Stimulated activated CD8-positive, alpha-beta memory T cell treated with anti-CD3 and anti-CD28 coated beads, Interleukin-2, amount 100 ng/mL, for 48 hours (primary cell): ENCODE measurements around the gene CPXM2.

Experiments used
- DNase-seq, 2 donors: peaks; one replicate each; pipeline ENCODE4 v3.0.0-alpha.2; 2020; ENCODE audit warnings: low read depth in 2 of 2

CPXM2 gene

DNA sequence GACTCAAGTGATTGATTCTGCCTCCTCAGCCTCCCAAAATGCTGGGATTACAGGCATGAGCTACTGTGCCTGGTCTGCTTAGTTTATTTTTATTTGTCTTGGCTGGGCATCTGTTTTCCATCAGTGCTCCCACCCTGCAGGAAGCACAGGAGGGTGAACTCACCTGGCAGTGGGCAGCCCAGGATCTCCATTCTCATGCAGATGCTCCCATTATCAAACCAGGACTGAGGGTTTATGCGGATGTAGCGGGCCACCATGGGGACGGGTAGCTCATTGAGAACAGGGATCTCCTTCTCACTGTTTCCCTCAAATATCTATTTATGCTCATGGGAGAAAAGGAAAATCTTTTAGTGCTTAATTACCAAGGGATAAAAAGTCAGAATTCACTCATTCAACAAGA lies 93.8 kb downstream of the CPXM2 start:
- DNase-seq = no peak

DNA sequence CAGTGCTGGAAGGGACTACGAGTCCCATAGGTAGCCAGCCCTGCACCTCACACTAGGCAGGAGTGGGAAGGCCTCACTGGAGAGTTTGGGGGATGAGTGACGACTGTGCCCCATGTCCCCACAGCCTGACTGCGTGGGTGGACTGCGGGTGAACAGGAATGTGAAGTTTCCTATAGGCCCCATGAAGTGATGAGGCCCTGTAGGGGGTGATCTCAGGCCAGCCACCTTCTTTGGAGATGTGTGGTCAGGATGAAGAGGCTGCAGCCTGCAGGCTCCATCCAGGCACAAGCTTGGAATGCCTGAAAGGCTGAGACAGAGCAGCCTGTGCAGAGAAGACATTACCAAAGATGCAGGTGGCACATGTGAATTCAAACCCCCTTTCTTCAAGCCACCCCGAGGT lies 94.9 kb downstream of the CPXM2 start:
- DNase-seq = no peak

DNA sequence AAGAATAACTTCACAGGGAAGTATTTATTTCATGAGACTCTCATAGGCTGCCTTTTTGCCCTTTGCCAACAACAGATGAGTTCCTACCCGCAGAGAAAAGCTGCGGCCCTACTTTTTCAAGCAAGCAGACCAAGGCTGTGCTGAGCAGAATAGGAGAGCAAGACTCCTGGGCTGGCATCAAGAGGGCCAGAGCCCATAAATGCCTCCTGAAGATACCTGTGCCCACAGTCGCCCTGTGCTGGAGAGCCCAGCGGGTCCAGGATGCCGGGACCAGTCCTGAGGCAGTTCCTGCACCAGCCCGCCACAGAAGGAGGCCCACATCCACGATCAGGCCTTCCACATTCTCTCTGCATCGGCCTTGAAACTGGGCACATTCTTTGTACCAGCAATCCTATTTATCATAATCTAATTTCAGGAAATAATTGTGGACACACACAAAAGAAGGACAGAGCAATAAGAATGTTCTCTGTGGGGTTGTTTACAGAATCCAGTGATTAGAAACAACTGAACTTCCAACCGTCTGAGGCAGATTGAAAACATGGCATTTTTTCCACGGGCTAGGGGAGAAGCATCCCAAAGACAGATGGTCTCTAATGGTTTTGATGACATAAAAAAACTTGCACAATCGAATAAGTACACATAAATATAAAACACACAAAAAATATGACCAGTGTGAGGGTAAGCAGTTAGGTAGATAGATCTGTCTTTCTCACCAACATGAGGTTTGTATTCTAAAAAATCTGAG lies 95.6 kb downstream of the CPXM2 start:
- no peak for DNase-seq

DNA sequence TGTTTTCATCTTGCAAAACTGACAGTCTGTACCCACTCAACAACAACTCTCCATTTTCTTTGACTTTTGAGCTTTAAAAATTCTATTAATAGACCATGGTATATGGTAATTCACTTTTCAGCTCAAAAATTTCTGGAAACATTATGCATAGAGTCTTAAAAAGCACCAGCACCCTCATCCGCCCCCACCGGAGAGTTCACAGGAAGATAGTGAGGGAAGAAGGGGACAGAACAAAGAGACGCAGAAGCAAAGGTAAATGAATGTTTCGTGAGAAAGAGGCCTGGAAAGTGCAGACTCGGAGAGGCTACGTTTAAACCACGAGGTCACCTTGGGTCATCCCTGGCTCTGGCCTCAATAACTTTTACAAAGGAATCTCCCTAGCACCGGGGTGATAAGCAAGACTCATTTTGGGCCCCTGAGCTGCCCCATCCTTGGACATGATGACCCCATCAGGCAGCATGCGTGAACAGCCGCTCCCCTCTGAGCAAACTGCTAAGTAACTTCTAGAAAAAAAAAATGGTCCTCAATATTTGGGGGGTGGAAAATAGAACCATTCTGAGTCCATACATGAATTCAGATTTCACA lies 96.3 kb downstream of the CPXM2 start:
- no peak for DNase-seq

DNA sequence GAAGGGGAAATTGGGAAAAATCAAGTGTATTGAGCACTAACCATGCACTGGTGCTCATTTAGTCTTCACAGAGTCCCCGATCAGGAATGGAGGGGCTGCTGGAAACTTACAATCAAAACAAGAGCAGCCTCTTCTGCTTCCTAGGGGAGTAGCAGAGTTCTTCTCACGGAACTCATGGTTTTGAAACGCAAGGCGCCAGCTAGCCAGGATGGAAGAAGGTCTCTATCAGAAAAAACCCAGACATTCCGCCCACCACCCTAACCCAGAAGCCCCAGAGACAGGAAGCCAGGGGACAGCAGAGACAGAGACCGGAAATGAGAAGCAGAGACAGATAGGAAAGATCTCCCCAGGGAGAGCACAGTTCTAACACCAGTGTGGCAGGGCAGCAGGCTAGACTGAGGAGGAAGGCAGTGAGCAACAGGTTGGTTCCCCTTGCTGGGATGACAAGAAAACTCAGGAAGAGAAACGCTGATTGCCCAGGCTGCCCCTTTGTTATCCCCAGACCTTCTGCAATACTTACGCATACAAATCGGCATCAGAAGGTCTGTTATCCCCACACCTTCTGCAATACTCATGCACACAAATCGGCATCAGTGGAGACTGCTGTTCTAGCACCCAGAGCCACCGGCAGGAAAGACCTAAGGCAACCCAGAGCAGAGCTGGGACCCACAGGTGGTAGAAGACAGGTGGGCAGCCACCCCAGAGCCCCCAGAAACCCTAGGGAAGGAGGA lies 99.2 kb downstream of the CPXM2 start:
- no peak for DNase-seq

DNA sequence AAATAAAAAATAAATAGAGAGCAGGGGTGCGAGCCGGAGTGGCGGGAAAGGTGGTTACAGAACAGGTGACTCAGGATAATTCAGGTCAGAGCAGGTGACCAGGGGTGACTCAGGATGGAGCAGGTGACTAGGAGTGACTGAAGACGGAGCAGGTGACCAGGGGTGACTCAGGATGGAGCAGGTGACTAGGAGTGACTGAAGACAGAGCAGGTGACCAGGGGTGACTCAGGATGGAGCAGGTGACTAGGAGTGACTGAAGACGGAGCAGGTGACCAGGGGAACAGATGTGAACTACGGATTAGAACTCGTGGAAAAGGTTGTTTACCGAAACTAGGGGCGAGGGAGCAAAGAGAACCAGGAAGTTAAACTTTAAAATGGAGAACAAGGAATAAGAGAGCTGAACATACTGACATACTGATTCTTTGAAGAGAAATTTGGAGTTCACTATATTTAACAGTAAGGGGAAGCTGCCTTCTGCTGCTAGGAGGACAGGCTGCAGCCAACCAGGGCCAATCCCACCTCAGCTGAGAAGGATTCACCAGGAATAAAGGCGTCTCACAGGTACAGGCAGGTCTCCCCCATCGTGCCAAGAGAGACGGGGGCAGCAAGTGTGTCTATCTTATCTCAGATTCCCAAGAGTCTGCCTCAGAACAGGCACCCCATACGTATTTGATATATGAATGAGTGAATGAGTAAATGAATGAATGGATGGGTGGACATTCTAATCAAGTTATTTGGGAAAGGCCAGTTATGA lies 101.3 kb downstream of the CPXM2 start:
- no peak for DNase-seq

DNA sequence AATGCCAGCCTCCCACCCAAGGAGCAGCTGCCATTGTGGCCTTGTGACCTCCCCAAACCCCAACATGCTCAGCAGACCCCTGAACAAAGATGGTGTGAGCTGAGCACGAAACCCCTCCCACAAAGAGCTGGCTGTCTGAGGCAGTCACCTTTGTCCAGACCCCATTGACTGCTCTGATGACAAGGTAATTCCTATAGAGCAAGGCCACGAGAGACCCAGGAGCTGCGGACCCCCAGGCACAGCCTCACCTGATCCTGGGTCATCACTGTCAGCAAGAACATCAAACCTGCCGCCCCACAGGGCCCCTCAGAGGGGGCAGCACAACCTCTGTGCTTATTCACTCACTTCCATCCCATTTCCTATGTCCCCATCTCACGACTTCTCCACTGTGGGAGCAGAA lies 102.6 kb downstream of the CPXM2 start:
- no peak for DNase-seq

DNA sequence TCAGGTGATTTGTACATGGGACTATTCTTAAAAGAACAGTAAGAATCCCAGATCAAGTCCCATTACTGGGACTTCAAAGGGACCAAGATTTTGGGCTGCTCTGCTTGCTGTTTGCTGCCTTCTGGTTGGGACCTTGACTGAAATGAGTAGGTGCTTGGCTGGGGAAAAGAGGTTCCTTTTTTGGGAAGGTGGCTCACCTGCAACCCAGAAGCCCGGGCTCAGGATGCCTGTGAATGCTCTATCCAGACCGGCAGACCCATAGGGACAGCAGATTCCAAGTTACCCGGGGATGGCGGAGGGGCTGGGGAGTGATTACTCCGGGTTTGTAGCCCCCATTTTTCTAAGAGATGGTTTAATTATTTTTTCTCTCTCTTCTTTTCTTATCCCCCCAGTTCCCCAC lies 104.0 kb downstream of the CPXM2 start:
- no peak for DNase-seq

DNA sequence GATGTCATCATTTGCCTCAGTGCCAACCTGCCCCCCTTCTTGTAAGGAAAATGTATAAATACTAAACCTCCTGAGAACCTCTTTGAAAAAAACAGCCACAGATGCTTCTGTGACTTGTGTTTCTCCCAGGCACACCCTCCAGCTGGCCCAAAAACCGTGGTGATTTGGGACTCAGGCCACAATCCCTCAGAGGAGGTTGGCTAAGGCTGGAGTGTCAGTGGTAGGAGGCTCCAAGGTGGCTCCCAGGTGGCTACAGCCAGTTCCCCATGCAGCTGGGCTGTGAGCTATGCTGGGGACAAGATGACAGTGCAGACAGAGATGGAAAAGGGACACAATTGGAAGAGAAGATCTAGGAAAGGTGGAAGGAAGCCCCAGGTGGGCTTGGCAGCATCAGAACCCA lies 104.7 kb downstream of the CPXM2 start:
- no peak for DNase-seq

DNA sequence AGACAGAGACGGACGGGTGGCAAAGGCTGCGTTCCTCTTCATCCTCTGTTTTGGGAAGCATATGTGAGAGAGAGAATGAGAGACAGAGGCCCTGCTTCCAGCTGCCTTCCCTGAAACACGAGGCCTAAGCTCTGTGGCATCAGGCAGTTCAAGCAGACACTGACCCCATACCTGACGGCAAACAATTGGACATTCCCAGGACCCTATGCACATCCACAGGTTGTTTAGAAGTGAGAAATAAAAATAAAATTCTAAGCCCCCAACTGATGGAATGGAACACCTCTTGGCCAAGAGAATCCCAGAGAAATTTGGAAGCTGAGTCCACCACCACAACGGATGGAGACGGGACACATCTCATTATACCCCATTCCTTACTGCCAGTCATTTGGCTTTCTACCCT lies 105.3 kb downstream of the CPXM2 start:
- DNase-seq = no peak

DNA sequence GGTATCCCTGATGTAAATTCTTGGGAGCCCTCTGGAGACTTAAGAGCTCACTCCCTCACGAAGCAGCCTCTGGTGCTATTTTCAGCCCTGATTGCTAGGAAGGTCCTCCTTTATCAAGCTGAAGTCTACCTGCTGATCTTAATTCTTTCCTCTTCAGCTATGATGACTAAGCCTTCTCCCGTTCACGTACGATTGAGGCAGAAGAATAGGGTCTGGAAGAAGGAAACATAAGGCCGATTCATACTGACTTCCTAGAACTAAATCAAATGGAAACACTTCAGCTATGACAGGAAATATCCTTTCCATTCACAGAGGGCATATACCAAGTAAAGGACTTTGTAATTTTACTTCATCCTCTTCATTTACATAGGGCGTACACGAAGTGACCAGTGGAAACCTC lies 107.0 kb downstream of the CPXM2 start:
- no peak for DNase-seq

DNA sequence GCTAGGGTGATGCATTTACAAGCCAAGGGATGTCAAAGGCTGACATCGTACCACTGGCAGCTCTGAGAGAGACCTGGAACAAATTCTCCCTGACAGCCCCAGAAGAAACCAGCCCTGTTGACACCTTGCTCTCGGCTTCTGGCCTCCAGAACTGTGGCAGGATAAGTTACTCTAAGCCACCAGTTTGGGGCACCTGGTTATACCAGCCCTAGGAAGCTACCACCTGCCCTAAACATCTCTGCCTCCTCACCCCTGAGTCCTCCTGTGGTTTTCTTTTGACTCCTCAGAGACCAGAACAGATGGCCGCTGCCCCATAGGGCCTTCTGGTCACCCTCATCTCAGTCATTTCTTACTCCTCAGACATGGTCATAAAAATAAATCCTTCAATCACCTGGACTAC lies 107.4 kb downstream of the CPXM2 start:
- no peak for DNase-seq

DNA sequence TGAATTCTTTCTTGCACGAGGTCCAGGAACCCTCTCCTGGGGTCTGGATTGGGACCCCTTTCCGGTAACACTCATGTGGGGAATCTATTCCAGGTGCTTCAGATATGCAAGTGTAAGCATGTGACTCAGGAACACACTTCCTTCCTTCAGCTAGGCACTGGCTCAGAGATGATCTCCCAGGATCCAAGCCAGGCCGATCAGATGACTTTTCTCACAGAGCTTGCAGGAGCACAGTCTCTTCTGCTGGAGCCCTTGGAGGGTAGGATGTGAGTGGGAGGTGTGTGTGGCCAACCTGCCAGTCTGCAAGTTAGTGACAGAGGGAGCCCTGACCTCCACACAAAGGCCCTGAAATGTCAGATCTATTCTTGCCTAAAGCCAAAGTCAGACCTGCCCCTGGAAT lies 108.3 kb downstream of the CPXM2 start:
- DNase-seq = no peak

DNA sequence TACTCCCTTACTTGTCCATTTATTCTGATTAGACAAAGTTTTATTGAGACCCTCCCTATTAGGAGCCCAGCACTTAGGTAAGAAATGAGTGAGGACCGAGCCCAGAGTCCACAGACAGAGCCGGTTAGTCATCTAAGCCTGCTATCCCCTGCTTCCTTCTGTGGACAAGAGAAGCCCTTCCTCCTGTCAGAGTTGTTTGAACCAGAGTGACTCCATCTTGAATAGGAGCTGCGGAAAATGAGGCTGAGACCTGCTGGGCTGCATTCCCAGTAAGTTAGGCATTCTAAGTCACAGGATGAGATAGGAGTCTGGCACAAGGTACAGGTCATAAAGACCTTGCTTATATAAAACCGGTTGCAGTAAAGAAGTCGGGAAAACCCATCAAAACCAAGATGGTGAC lies 109.1 kb downstream of the CPXM2 start:
- no peak for DNase-seq

DNA sequence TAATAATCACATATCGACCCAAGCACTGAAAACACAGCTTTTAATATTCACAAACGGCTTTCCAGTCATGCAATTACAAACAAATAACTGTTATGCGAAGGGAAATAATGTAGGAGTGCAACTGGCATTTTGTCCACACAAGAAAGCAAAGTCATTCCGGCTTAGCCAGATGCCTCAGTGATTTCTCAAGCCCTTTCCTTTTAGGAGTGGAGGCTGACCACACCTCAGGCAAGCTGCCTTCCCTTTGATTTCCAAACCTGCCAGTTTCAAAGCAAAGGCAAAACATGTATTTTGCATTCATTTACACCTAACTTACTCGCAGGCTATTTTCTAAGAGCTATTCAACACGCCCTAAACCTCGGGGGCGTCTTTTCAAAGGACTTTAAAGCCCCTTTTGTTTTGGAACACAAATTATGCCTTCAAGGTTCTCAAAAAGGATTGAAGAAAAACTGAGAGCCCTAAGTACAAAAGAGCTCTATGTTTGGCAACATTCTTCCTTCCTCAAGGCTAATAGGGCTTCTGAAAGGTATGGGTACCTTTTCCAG lies 109.6 kb downstream of the CPXM2 start:
- no peak for DNase-seq

DNA sequence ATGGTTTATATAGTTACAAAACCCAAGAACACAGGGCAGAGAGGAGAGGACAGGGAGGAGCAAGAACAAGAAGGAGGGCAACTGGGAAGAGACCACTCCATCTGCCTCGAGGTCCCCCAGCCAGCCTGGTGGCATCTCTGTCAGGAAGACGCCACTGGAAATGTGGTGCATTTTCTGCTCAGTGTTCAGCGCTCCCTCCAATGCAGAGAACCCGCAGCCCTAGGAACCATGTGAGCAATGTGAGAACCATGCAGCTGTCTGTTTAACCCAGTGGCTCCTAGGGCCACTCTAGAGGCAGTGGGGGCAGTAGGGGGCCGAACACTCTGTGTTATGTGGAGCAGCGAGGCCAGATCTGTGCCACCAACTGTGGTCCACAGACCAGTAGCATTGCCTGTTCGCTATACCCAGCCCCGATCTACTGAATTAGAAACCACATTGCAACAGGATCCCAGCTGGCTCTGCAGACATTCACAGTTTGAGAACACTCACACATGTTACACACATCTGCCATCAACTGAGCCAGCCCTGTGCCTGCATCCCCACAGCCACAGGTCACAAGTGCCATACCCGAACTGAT lies 110.2 kb downstream of the CPXM2 start:
- no peak for DNase-seq

DNA sequence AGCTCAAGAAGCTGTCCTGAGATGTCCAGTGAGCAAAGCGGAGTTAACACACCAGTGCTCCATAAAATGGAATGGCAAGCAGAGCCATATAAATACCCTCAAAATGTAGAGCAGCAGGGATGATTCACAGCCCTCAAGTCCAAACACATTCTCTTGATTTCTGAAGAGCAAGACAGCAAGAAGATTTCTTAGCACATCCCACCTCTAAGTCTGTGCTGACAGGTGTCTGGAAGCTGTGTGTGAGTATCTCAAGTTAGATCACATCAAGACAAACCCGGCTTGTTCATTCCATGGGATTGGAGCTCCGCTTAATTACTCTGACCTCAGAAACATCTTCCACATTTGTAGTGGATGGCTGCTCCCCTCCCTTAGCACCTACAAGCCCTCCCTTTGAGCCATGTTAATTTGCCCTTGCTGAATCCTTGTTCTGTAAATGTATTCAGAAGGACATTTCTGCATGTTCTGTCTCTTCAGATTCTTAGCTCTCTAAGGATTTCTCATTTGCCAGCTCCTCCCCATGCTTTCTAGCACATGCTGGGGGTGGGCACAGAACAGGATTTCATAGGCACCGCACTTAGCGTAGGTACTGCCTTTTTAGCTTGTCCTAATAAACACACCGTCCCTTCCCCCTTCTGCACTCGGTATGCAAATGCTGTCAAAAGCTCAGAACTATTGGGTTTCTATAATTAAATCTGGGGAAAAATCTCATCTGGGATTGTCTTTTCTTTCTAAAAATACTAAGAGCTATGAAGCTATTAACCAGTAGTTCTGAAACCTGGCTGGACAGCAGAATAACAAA lies 112.7 kb downstream of the CPXM2 start:
- no peak for DNase-seq

DNA sequence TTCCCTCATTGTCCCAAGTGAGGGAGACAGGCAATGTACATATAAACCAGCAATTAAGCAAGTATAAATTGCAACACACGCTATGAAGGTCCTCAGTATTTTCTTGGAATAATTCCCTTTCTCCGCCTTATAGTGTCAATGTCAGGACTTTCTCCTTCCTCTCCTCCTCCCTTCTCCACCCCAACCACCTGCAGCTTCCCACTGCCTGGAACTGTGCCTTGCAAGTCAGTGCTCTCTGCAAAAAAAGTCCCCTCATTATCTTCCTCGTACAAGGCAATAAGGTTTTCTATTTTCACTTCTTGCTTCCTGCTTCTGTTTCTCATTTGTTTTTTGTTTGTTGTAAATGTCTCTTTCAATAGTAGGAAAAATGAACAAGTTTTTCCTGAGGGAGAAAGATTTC lies 113.7 kb downstream of the CPXM2 start:
- DNase-seq = no peak

DNA sequence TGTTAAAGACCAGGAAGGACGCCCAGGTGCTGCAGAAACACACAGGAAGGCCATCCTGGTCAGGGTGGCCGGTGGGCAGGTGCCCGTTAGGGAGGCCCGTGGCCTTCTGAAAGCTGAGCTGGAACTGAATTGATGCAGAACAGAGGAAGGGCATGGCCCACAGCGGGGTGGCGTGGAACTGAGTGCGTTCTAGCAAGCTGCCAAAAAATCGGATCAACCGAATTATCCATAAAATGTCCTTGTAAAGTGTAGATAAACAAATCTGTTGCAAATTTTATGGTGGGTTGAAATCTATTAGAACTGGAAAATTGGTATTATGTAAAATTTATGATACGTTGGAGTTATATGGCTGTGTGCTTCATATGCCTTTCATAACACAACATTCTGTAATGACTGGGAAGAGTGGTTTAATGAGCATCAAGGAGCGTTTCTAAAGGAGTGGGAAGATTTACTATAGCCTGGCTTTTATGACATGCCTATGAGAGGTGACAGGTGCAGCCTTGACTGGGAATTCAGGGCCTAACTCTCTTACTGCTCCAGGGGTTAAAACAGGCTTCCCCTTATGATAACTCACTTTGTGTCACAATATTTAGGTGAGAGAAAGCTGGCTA lies 117.4 kb downstream of the CPXM2 start:
- no peak for DNase-seq

DNA sequence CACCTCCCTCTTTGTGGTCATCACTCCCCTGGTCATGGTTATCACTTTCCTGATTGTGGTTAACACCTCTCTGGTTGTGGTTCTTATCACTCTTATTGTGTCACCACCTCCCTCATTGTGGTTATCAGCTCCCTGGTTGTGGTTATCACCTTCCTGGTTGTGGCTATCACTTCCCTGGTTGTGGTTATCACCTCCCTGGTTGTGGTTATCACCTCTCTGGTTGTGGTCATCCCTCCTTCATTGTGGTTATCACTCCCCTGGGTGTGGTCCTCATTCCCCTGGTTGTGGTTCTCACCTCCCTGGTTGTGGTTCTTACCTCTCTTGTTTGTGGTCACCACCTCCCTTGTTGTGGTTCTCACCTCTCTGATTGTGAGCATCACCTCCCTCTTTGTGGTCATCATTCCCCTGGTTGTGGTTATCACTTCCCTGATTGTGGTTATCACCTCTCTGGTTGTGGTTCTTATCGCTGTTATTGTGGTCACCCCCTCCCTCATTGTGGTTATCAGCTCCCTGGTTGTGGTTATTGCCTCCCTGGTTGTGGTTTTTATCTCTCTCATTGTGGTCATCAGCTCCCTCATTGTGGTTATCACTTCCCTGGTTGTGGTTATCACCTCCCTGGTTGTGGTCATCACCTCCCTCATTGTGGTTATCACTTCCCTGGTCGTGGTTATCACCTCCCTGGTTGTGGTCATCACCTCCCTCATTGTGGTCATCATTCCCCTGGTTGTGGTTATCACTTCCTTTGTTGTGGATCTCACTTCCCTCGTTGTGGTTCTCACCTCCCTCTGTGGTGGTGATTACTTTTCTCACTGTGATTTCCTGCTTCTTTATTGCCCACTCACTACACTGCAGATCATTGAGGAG lies 118.7 kb downstream of the CPXM2 start:
- DNase-seq = no peak
